ENCODE results near the gene DSTYK. TPM values are rescaled to one million over a fixed set of nuclear protein-coding genes. Genes with fewer than 3 reads are reported as not detected.
A peak's percentile ranks its signal among the peaks of the same experiment; 100 is the strongest.

DSTYK gene
- total RNA-seq, 1 donor from 2014 or later, result 10.7 TPM

DNA sequence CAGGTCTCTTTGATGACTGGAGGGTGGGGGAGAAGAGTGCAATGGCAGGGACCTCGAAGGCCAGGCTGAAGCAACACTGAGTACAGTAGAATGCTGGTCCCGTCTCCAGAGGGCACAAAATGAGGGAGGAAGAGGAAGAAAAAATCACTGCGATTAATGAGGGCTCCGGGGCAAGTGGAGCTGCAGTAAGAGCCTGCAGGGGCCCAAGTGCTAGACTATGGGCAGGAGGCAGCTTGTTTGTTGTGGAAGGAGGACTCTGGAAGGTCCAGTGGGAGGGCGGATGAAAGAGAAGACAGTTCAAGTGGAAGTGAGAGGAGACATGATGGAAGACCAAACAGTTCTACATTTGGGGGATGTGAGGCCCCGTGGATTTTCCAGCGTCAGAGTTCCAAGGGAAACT is 33.6 kb upstream of the DSTYK start:
- no peaks in the 10 kb centered on the region for H3K27me3 ChIP-seq (ENCODE audit: low read depth)
- ATAC-seq (no peak), DNase-seq (no peak)
- no peak overlapping the region for H3K27ac ChIP-seq
- no peak overlapping the region for H3K4me3 ChIP-seq
- peaks cover 39% of the 10 kb centered on the region for H3K4me1 ChIP-seq
- no peaks in the 10 kb centered on the region for H3K9me3 ChIP-seq
- no peaks in the 10 kb centered on the region for H3K36me3 ChIP-seq
- TF ChIP-seq, protein P1, sequence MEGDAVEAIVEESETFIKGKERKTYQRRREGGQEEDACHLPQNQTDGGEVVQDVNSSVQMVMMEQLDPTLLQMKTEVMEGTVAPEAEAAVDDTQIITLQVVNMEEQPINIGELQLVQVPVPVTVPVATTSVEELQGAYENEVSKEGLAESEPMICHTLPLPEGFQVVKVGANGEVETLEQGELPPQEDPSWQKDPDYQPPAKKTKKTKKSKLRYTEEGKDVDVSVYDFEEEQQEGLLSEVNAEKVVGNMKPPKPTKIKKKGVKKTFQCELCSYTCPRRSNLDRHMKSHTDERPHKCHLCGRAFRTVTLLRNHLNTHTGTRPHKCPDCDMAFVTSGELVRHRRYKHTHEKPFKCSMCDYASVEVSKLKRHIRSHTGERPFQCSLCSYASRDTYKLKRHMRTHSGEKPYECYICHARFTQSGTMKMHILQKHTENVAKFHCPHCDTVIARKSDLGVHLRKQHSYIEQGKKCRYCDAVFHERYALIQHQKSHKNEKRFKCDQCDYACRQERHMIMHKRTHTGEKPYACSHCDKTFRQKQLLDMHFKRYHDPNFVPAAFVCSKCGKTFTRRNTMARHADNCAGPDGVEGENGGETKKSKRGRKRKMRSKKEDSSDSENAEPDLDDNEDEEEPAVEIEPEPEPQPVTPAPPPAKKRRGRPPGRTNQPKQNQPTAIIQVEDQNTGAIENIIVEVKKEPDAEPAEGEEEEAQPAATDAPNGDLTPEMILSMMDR (IDR thresholded peaks at IDR 0.05), result no peak
- intact Hi-C loops (cut with DNase I), result no loop called here

DNA sequence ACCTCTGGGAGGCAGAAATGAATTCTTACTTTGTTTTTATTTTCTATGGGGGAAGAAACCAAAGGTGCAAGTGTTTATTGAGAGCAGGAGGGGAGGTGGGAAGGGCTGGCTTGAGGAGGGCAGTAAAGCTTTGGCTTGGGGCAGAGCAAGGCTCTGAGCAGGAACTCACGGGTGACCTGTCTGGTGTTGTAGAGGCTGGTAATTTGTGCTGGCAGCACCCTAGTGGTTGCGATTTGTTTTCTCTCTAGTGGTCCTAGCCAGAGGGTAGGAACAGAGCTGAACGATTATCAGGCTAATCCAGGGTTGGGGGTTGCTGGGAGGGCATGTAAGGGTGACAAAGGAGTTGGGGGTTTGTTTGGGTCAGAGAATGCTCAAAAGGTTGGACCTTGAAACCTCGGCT is 32.9 kb upstream of the DSTYK start:
- H3K4me3 ChIP-seq, result no peak overlapping the region
- no peak for DNase-seq

DNA sequence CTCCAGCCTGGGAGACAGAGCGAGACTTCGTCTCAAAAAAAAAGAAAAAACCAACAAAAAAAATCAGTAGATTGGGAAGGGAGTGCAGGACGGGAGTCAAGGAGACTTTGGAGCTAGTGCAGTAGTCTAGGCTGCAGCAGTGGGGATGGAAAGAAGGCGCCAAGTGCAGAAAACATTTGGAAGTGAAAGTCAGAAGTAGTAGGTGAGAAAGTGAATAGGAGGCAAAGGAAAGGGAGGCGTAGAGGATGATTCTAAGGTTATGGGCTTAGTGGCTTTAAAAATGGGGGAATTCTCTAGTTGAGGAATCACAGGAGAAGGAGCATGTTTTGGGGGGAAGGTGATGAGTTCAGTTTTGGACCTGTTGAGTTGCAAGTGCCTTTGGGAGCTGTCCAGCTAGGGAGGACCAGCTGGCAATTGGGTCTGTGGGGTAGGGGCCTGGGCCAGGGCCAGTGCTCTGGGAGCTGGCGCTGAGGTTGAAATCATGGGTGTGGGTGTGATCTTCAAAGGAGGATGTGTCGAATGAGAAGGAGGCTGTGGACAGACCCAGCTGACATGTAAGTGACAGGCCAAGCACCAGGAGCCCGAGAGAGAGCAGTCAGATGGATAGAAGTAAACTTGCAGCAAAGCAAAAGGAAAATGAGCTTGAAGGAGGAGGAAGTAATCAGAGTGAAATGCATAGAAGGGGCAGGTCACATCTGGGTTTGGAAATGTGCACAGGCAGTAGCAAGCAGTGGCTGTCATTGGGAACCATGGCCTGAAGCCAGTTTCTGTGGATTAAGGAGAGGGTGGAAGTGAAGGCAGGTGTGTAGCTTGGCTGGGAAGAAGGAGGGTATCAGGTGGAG is 32.1 kb upstream of the DSTYK start:
- DNase-seq, result no peak
- no peak overlapping the region for H3K4me3 ChIP-seq

More for the DNA sequence above, 32.9 kb upstream of the DSTYK start:
- H3K27me3 ChIP-seq (ENCODE audit: low read depth), result no peaks in the 10 kb centered on the region
- H3K27ac ChIP-seq, result no peak overlapping the region
- no peak for ATAC-seq
- H3K4me1 ChIP-seq, result peaks cover 32% of the 10 kb centered on the region
- H3K9me3 ChIP-seq, result no peaks in the 10 kb centered on the region
- H3K36me3 ChIP-seq, result no peaks in the 10 kb centered on the region
- TF ChIP-seq, protein P1 (IDR thresholded peaks at IDR 0.05), result no peak
- intact Hi-C loops (cut with DNase I), result no loop called here

DNA sequence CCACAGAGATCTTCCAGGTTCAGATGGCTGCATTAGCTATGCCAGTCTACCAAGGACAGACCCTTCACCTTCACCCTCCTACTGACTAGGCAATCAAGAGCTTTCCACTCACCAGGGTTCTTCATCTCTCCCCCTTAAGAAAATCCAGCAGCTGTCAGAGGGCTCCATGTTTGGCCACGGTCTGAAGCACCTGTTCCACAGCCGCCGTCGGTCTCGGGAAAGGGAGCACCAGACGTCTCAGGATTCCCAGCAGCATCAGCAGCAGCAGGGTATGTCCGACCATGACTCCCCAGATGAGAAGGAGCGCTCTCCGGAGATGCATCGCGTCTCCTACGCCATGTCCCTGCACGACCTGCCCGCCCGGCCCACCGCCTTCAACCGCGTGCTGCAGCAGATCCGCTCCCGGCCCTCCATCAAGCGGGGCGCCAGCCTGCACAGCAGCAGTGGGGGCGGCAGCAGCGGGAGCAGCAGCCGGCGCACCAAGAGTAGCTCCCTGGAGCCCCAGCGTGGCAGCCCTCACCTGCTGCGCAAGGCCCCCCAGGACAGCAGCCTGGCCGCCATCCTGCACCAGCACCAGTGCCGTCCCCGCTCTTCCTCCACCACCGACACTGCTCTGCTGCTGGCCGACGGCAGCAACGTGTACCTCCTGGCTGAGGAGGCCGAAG is 30.0 kb upstream of the DSTYK start:
- TF ChIP-seq, protein P1 (IDR thresholded peaks at IDR 0.05), result no peak
- H3K9me3 ChIP-seq, result no peaks in the 10 kb centered on the region
- H3K4me3 ChIP-seq, result no peak overlapping the region
- no peaks in the 10 kb centered on the region for H3K27me3 ChIP-seq (ENCODE audit: low read depth)
- no peak overlapping the region for H3K27ac ChIP-seq
- H3K36me3 ChIP-seq, result no peaks in the 10 kb centered on the region
- ATAC-seq (peak in 1 of 2 donors; percentile 9), DNase-seq (no peak)
- intact Hi-C loops (cut with DNase I), result no loop called here
- H3K4me1 ChIP-seq, result peaks cover 19% of the 10 kb centered on the region

More for the DNA sequence above, 32.1 kb upstream of the DSTYK start:
- H3K9me3 ChIP-seq, result no peaks in the 10 kb centered on the region
- intact Hi-C loops (cut with DNase I), result no loop called here
- no peaks in the 10 kb centered on the region for H3K27me3 ChIP-seq (ENCODE audit: low read depth)
- no peaks in the 10 kb centered on the region for H3K36me3 ChIP-seq
- peaks cover 24% of the 10 kb centered on the region for H3K4me1 ChIP-seq
- TF ChIP-seq, protein P1 (IDR thresholded peaks at IDR 0.05), result no peak
- no peak overlapping the region for H3K27ac ChIP-seq
- ATAC-seq, result no peak

DNA sequence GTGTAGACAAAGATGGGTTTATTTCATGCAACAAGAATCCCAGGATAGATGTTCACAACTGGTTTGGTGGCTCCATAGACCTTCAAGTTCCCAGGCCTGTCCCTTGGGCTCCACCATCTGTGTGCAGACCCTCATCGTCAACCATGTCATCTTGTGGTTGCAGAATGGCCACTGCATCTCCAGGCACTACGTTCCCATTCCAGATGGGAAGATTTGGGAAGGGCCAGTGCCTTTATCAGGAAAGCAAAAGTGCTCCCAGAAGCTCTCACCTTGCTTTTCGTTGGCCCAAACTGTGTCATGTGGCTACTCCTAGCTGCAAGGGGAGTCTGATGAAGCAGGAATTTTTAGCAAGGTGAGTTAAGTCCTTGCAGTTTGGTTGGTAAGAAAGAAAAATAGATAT is 29.1 kb upstream of the DSTYK start:
- H3K36me3 ChIP-seq, result no peaks in the 10 kb centered on the region
- intact Hi-C loops (cut with DNase I), result no loop called here
- H3K9me3 ChIP-seq, result no peaks in the 10 kb centered on the region
- no peaks in the 10 kb centered on the region for H3K27me3 ChIP-seq (ENCODE audit: low read depth)
- TF ChIP-seq, protein P1 (IDR thresholded peaks at IDR 0.05), result no peak
- H3K27ac ChIP-seq, result no peak overlapping the region
- peaks cover 16% of the 10 kb centered on the region for H3K4me1 ChIP-seq
- no peak for DNase-seq
- no peak overlapping the region for H3K4me3 ChIP-seq
- no peak for ATAC-seq

All from lower lobe of right lung (tissue), 2 donors.